GM18861 (cell line): ENCODE results near the gene RAB20.
A peak's percentile ranks its signal among the peaks of the same experiment; 100 is the strongest.

Experiments used
- ATAC-seq: cut with Tn5 transposase; IDR thresholded peaks from one replicate; pipeline ENCODE4 v1.9.1; 2021; ENCODE audit not compliant: unreplicated experiment

The RAB20 gene

GRCh38 chr13:110531100-110531499, 30.4 kb downstream of the RAB20 start:
- ATAC-seq: no peak

DNA sequence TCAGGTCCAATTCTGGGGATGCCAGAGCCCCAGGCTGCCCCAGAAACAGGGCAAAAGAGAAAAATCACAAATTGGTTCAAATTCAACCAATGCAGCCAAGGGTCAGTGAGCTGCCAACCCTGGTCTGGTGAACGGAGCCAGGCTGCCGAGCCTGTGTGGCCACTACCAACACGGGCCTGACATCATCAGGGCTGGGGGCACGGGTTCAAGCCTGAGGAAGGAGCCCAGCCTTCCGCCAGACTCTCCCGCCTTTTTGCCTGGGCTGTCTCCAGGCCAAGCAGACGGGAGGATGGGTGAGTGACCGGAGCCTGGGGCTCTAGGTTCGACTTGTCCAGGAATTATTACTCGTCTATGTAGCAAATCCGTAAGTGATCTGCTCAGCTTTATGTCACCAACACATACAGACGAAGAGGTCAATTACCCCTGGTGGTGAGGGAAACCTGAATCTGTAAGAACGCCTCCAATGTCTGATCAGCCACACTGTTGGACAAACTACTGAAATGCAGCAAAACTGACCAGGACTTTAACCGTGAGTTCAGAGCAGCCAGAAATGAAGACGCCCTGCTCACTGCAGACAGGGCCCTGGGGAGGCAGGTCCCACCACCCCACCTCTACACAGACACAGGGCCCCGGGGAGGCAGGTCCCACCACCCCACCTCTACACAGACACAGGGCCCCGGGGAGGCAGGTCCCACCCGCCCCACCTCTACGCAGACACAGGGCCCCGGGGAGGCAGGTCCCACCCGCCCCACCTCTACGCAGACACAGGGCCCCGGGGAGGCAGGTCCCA, 31.8 kb downstream of the RAB20 start:
- no peak for ATAC-seq

DNA sequence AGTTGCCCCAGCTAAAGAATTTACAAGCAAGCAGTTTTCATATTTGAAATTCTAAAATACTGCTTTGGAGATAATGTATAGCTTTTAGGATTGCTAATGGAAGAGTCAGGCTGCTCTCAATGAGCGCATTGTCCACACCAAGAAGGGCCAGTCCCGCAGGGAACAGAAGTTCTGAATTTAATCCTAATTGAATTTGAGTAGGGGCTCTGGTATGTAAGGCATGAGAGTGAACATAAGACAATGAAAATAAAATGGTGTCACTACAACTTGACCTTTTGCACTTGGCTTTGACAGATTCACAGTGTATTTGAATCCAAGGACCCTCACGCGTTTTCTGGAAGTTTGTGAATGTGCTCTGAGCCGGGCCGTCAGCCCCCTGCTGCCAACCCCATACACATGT, 32.6 kb downstream of the RAB20 start:
- ATAC-seq: no peak

DNA sequence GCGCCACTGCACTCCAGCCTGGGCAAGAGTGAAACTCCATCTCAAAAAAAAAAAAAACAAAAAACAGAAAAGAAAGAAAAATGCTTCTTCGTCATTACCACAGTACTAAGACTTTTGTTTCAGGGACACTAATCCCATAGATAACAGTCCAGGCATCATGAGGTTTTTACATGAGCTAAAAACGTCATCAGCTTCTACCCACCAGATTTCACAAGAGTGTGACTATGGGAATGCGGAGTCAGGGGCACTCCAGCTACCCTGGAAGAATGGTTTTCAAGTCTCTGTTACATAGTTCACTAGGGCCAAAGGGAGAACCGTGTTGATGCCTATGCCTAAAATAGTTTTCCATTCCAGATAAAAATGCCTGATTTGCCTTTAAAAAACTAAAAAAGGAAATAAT, 33.2 kb downstream of the RAB20 start:
- ATAC-seq: no peak

DNA sequence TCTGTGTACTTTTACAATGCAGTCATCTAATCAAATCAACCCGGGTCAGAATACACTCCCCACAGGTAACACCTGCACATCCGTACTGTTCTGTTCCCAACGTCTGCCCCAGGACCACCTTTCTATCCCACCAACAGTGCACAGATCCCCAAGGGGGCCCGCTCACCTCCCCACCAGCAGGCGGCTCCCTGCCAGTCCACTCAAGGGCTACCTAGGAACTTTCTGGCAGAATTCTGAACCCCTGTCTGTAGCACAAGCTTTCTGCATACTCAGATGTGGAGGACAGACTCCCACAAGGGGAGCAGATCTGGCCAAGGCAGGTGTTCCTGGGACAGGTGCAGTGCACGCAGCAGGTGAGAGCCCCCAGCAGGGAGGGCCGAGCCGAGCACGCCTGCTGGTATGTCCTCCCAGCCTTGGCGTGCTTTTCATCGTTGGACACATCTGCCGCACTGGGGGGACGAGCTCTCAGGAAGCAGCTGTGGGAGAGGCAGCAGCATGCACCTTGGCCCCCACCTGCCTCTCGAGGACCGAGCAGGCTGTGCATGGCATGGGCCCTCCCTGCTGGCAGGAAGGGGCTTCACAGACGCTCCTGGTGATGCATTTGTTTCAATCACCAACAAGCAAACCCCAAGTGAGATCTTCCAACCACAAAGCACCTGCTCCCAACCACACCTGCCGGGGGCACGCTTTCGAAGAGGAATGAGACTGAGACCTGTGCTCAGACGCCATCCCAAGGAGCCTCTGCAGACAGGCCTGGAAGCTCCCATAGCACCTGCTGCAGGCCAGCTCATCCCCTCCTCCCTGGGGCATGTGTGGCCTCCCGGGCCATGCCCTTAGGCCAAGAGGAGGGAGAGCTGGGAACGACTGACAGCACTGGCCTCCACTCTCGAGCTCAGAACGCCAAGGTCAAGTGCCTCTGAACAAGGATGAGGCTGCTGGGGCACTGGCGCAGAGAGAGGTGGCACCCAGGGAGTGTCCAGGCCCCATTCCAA, 35.9 kb downstream of the RAB20 start:
- ATAC-seq: peak; percentile 72

DNA sequence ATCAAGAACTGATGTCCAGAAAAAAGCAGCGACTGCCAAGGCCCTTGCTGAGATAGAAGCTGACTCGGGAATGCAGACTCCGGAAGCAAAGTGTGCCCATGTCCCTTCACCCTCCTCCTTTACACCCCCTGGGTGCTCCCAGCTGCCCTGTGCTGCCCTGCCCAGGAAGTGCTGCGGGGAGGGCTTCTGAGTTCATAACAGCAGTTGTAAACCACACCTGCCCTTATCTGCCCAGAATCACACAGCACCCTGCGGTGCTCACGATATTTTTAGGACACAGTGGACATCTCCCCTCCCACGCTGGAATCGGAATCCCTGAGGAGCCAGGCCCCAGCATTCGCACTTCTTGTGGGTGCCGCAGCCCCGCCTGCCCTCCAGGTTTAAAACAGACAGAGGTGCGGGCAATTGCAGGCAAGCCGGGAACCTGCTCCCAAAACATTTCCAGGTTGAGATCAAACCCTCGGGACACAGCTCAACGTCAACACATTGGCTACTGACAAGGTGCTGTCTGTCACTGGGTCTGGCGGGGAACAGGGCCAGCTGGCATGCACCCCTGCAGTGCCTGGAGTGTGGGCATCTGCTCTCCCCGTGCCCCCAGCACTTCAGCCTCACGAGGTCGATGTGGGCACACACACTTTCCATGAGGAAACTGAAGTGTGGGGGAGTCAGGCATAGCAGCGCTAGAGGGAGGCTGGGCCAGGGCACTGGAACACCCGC, 36.8 kb downstream of the RAB20 start:
- ATAC-seq: no peak

DNA sequence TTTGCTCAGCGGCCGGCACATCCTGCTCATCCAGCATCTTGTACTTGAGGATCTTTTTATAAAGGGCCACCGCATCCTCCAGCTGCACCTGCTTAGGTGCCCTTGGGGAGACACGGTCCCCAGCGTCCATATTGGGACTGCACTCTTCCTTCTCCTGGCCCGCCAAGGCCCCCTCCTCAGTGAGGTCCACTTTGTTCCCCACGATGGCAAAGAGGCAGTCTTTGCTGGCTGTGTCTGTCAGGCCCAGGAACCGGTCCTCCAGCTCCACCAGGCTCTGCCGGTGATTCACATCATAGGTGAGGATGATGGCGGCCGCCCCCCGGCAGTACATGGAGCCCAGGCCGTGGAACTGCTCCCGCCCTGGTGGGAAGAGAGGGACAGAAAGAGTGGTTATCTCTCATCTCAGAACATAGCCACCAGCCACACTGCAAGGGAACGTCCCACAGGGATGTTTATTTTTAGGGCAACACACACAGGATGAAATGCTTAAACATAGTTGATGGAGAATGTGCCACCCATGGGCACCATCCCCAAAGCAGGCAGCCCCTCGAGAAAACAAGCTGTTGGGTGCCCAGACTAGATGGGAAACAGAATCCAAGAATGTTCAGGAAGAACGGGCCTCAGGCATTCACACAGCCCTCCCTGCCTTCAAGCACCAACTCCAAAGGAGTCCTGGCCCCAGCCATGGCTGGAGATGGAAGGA, 37.5 kb downstream of the RAB20 start:
- no peak for ATAC-seq

- ATAC-seq: no peak
Measured at GRCh38 chr13:110523180-110523579, 38.3 kb downstream of the RAB20 start.

DNA sequence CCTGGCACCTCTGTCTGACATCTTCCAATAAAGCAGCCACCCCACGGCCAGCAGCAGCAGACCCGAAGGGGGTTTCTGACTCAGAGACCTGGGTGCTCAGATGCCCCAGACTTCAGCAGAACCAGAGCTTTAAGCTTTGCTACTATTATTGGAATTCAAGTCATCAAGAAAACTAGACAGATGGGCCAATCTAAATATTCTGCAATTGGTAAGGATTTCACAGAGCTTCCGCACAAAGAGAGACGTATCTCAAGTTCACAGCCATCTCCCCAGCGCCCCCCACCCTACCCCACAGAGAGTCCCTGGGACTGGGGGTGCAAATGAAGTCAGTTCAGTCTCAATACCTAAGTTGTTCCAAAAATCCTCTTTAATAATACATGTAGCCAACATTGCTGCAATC, 38.8 kb downstream of the RAB20 start:
- ATAC-seq: no peak

- ATAC-seq: no peak
Measured at GRCh38 chr13:110521946-110522345, 39.6 kb downstream of the RAB20 start.

- ATAC-seq: no peak
Measured at GRCh38 chr13:110521296-110521680, 40.2 kb downstream of the RAB20 start.

- ATAC-seq: no peak
Measured at GRCh38 chr13:110520431-110521295, 40.9 kb downstream of the RAB20 start.

- no peak for ATAC-seq
Measured at GRCh38 chr13:110519506-110519905, 42.0 kb downstream of the RAB20 start.

- ATAC-seq: no peak
Measured at GRCh38 chr13:110519046-110519445, 42.5 kb downstream of the RAB20 start.

DNA sequence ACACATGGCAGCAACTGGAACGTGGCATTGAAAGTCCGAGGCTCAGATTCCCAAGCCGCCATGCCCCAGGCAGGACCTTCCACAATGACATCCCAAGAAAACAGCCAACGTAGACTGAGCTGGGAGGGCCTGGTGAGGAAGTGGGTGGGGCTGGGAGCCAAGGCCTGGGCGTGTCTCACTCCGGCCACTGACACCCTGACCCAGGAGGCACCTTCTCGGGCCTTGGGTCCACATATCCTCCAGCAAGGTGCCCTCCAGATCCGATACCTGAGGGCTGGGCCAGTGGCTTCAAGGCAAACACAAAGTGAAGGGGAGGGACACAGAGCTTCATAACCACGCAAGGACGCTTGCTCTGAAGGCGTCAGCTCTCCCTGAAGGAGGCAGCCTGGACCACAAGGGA, 43.0 kb downstream of the RAB20 start:
- no peak for ATAC-seq

DNA sequence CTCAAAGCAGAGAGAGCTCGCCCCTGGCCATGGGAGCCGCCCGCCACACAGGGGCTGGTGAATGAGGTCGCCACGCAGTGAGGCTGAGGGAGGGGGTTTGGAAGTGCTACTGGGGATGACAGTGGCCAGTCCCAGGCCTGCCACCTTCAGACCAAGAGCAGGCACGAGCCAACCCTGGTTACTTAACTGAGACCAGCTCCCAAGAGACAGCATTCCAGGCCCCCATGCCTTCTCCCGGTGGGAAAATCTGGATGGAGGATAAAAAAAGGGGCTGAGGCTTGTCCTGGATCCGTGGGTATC, 43.3 kb downstream of the RAB20 start:
- no peak for ATAC-seq

- no peak for ATAC-seq
Measured at GRCh38 chr13:110517505-110518225, 43.9 kb downstream of the RAB20 start.

DNA sequence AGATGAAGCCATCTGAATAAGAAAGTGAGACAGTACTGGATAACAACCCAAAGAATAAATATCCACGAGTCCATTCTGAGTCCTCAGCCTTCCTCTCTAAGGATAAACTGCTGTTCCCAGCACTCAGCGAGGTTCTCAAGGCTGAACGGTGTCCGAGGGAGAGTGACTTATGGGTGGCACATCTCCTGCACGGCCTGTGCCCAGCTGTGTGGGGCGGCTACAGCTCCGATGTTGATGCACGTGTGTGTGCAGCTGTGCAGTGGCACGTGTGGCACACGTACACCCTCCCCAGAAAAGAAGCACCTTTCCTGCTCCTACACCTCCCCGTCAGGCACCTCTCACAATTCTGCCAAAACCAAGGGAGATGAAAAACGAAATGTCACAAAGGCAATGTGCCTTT, 45.0 kb downstream of the RAB20 start:
- no peak for ATAC-seq

DNA sequence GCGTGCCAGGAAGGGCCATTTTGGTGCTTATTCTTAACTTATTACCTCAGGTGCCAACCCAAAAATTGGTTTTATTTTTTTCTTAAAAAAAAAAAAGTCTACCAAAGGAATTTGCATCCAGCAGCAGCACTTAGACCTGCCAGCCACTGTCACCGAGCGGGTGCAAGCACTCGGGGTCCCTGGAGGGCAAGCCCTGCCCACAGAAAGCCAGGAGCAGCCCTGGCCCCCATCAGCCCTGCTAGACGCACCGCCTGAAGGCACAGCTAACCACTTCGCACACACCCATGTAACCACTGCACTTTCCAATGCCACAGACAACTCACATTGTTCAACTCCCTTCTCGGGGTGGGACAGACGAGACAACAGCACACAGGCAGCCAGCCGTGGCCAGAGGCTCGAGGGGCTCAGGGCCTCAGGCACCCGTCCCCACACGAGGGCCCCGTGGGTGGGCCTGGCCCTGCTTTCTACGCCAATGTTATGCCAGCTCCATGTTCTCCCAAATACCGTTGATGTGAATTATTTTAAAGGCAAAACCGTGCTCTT, 49.3 kb downstream of the RAB20 start:
- no peak for ATAC-seq
